IMR-90 (cell line): ENCODE results near the gene EBF3. TPM values are rescaled to one million over a fixed set of nuclear protein-coding genes. Genes with fewer than 3 reads are reported as not detected.

ENCODE experiments used
- ATAC-seq: fragments of 200-7000 bp; cut with Tn5 transposase; 2 replicates; pipeline ENCODE4 v1.9.1; 2020; ENCODE audit warnings: low read depth, mild to moderate bottlenecking, moderate library complexity
- BruUV-seq: library from RNA; stranded (reverse); fragments of 400-500 nt; replicated peaks from 2 replicates; lab custom pipeline; 2021; lab: Mats Ljungman, UMichigan
- CTCF ChIA-PET: fragments of 300-600 bp; formaldehyde crosslinking; extraction: SDS; loops from one replicate; lab custom pipeline; 2021; ENCODE audit warnings: antibody characterized with exemption; lab: Yijun Ruan, JAX
- POLR2A ChIA-PET: fragments of 300-600 bp; sonication (Branson Sonifier 250); formaldehyde crosslinking; loops from one replicate; lab custom pipeline; 2022; ENCODE audit warnings: antibody characterized with exemption; ENCODE audit not compliant: unreplicated experiment; lab: Charles Lee
- DNase-seq: peaks from one replicate; pipeline ENCODE4 v3.0.0; 2013
- H2AFZ ChIP-seq: replicated peaks from 2 replicates; pipeline ENCODE3; 2013; ENCODE audit warnings: low read length, mild to moderate bottlenecking; ENCODE audit not compliant: poor library complexity
- H2AK5ac ChIP-seq: 2 replicates; pipeline ENCODE4 v1.6.1; 2013; ENCODE audit warnings: low read depth, low read length, inconsistent platforms
- H2AK9ac ChIP-seq: replicated peaks from 2 replicates; pipeline ENCODE3; 2013; ENCODE audit warnings: mild to moderate bottlenecking, low read depth, low read length, moderate library complexity; ENCODE audit not compliant: poor library complexity
- H2BK120ac ChIP-seq: 2 replicates; pipeline ENCODE4 v1.6.1; 2013; ENCODE audit warnings: low read depth, low read length, inconsistent platforms
- H2BK15ac ChIP-seq: 3 replicates; pipeline ENCODE4 v1.6.1; 2013; ENCODE audit warnings: low read depth, low read length, inconsistent platforms
- H2BK20ac ChIP-seq: 2 replicates; pipeline ENCODE4 v1.6.1; 2013; ENCODE audit warnings: low read depth, mild to moderate bottlenecking, inconsistent platforms, low read length, moderate library complexity
- H2BK5ac ChIP-seq: 2 replicates; pipeline ENCODE4 v1.6.1; 2013; ENCODE audit warnings: mild to moderate bottlenecking, low read depth, low read length, inconsistent platforms; ENCODE audit not compliant: poor library complexity, severe bottlenecking
- H3K14ac ChIP-seq: replicated peaks from 2 replicates; pipeline ENCODE4 v1.6.1; 2013; ENCODE audit warnings: low read depth, low read length, inconsistent platforms
- H3K18ac ChIP-seq: 2 replicates; pipeline ENCODE4 v1.6.1; 2013; ENCODE audit warnings: low read depth, low read length, control low read depth
- H3K23ac ChIP-seq: 2 replicates; pipeline ENCODE4 v1.6.1; 2013; ENCODE audit warnings: low read depth, low read length, inconsistent platforms
- H3K27ac ChIP-seq: 2 replicates; pipeline ENCODE4 v1.5.1; 2013; ENCODE audit warnings: mild to moderate bottlenecking, control low read depth, low read length; ENCODE audit not compliant: insufficient read depth
- H3K27me3 ChIP-seq: 2 replicates; pipeline ENCODE4 v1.6.1; 2013; ENCODE audit warnings: low read length; ENCODE audit not compliant: control insufficient read depth, insufficient read depth
- H3K36me3 ChIP-seq: 2 replicates; pipeline ENCODE4 v1.6.1; 2013; ENCODE audit warnings: low read length, mixed read lengths; ENCODE audit not compliant: control insufficient read depth, insufficient read depth
- H3K4ac ChIP-seq: 2 replicates; pipeline ENCODE4 v1.6.1; 2013; ENCODE audit warnings: low read depth, low read length, inconsistent platforms
- H3K4me1 ChIP-seq: 2 replicates; pipeline ENCODE4 v1.6.1; 2013; ENCODE audit warnings: low read length, mixed read lengths; ENCODE audit not compliant: control insufficient read depth, insufficient read depth
- H3K4me2 ChIP-seq: 2 replicates; pipeline ENCODE4 v1.6.1; 2013; ENCODE audit warnings: low read depth, mild to moderate bottlenecking, control low read depth, low read length, moderate library complexity
- H3K4me3 ChIP-seq: 2 replicates; pipeline ENCODE4 v1.5.1; 2013; ENCODE audit warnings: low read depth, mild to moderate bottlenecking, control low read depth, low read length, moderate library complexity; ENCODE audit not compliant: insufficient read depth
- H3K56ac ChIP-seq: 2 replicates; pipeline ENCODE4 v1.6.1; 2013; ENCODE audit warnings: low read length, inconsistent platforms; ENCODE audit not compliant: insufficient read depth; ENCODE audit errors: extremely low read depth
- H3K79me1 ChIP-seq, 2 experiments: 2 replicates each; pipeline ENCODE4 v1.6.1; 2013; ENCODE audit warnings: low read length in 2 of 2, inconsistent platforms in 1 of 2, low read depth in 1 of 2
- H3K9ac ChIP-seq: 2 replicates; pipeline ENCODE4 v1.6.1; 2013; ENCODE audit warnings: low read depth, low read length, control low read depth
- H3K9me1 ChIP-seq: 2 replicates; pipeline ENCODE4 v1.6.1; 2013; ENCODE audit warnings: low read length, inconsistent platforms; ENCODE audit not compliant: insufficient read depth
- H3K9me3 ChIP-seq: 2 replicates; pipeline ENCODE4 v1.6.1; 2013; ENCODE audit warnings: low read length; ENCODE audit not compliant: control insufficient read depth, insufficient read depth
- H4K20me1 ChIP-seq: 2 replicates; pipeline ENCODE4 v1.6.1; 2013; ENCODE audit warnings: low read length, inconsistent platforms; ENCODE audit not compliant: insufficient read depth
- H4K5ac ChIP-seq: 2 replicates; pipeline ENCODE4 v1.6.1; 2013; ENCODE audit warnings: mild to moderate bottlenecking, low read depth, low read length, control low read depth
- H4K8ac ChIP-seq, 2 experiments: 2 replicates each; pipeline ENCODE4 v1.6.1; 2013; ENCODE audit warnings: low read depth in 2 of 2, low read length in 2 of 2, control low read depth in 1 of 2, inconsistent platforms in 1 of 2
- H4K91ac ChIP-seq: 2 replicates; pipeline ENCODE4 v1.6.1; 2013; ENCODE audit warnings: low read depth, low read length, inconsistent platforms; ENCODE audit not compliant: insufficient read depth
- WGBS, 2 experiments: methylation state at CpG; one replicate each; pipeline versions ENCODE4 v1.1.5 to v1.1.7; 2013; ENCODE audit warnings: missing lambda C conversion rate in 2 of 2; ENCODE audit not compliant: insufficient read length in 1 of 2; ENCODE audit errors: extremely low coverage in 2 of 2; 5-methylcytosine and 5-hydroxymethylcytosine counted together
- dilution Hi-C: fragments of 300-500 bp; cut with HindIII; formaldehyde crosslinking; loops from one replicate; pipeline ENCODE4 v1.14.3; 2018; ENCODE audit warnings: low sequenced_read_pairs; ENCODE audit not compliant: unreplicated experiment
- in situ Hi-C: fragments of 300-500 bp; cut with MboI; formaldehyde crosslinking; loops from 3 replicates; pipeline ENCODE4 v1.14.3; 2019; ENCODE audit warnings: low sequenced_read_pairs, inconsistent platforms, mixed read lengths
- intact Hi-C: fragments of 100-400 bp; cut with micrococcal nuclease; formaldehyde crosslinking; loops from 2 replicates; pipeline ENCODE4 v1.10.0; 2022
- polyA plus RNA-seq, 3 experiments: library from polyadenylated mRNA; depleted of rRNA; stranded (reverse); fragments of >200 nt; gene quantifications; 2 replicates each; pipeline ENCODE4 v1.2.3, GENCODE V29; 2012; ENCODE audit warnings: low replicate concordance in 1 of 3
- total RNA-seq: library from RNA; depleted of rRNA; stranded (reverse); fragments of >200 nt; gene quantifications from 2 replicates; pipeline ENCODE4 v1.2.3, GENCODE V29; 2012
- TF ChIP-seq, protein P1 (sequence below): fragments of 150-350 bp; IDR thresholded peaks from 2 replicates; pipeline ENCODE4 v1.6.1; 2017; ENCODE audit warnings: mild to moderate bottlenecking, antibody characterized with exemption, low read length, low read depth

The EBF3 gene
- total and polyA plus RNA-seq, 2 of the 4 experiments (the other 2 are of a cell fraction) = 0.36 to 0.70 TPM

DNA sequence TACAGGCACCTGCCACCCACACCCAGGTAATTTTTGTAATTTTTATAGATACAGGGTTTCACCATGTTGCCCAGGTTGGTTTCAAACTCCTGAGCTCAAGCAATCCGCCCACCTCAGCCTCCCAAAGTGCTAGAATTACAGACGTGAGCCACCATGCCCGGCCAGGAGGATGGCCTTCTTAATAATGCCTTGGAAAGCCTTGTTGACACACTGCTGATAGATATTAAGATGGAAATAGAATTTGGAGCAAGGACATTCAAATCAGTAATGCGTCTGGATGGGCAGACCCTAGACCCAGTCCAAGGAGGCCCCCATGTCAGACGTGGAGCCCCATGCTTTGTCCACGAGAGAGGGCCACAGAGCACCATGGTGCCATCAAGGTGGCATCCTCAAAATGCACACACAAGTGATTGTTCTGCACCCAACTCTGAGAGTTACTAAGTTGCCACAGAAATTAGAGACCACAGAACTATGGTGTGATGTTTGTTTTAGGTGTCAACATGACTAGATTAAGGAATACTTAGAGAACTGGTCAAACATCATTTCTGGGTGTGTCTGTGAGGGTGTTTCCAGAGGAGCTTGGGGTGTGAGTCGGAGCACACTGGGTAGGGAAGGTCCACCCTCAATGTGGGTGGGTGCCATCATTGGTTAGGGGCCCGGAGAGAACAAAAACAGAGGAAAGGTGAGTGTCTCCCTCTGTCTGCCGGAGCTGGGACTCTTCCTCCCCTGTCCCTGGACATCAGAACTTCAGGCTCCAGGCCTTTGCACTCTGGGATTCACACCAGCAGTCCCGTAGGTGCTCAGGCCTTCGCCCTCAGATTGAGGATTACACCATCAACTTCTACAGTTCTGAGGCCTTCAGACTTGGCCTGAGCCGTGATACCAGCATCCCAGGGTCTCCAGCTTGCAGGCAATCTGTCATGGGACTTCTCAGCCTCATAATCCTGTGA lies 34.5 kb downstream of the EBF3 start:
- dilution Hi-C loops = no loop called here
- TF ChIP-seq, protein P1, sequence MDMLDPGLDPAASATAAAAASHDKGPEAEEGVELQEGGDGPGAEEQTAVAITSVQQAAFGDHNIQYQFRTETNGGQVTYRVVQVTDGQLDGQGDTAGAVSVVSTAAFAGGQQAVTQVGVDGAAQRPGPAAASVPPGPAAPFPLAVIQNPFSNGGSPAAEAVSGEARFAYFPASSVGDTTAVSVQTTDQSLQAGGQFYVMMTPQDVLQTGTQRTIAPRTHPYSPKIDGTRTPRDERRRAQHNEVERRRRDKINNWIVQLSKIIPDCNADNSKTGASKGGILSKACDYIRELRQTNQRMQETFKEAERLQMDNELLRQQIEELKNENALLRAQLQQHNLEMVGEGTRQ = no peak
- Histone ChIP-seq H2BK120ac (no peak overlapping the region), H3K4me1 (no peaks in the 10 kb centered on the region), H3K9me3 (no peaks in the 10 kb centered on the region), H3K4me2 (no peak overlapping the region), H3K14ac (no peak overlapping the region), H2BK5ac (no peak overlapping the region), H4K20me1 (no peaks in the 10 kb centered on the region; the same call in 1 of the 2 replicates), H3K4me3 (no peak overlapping the region), H2AK9ac (no peak overlapping the region), H2BK15ac (no peak overlapping the region), H3K23ac (no peak overlapping the region), H4K8ac (no peak overlapping the region), H4K91ac (no peak overlapping the region), H3K79me1 (no peaks in the 10 kb centered on the region), H4K5ac (no peak overlapping the region), H3K9ac (no peak overlapping the region), H3K27ac (no peak overlapping the region), H3K56ac (no peak overlapping the region), H2AFZ (no peak overlapping the region), H3K27me3 (no peaks in the 10 kb centered on the region), H3K4ac (no peak overlapping the region), H2BK20ac (no peak overlapping the region), H3K9me1 (no peaks in the 10 kb centered on the region), H3K36me3 (no peaks in the 10 kb centered on the region), H2AK5ac (no peak overlapping the region), H3K18ac (no peak overlapping the region)
- no peak for DNase-seq
- intact Hi-C loops = no loop called here
- 30% methylated on average over 4 of the region's 12 CpGs; no CpG with 5 or more reads in 1 of the 2 experiments for WGBS, 2 experiments
- POLR2A ChIA-PET = no interaction called here
- CTCF ChIA-PET = no interaction called here
- no TSS peak for BruUV-seq
- ATAC-seq = no peak
- in situ Hi-C loops = no loop called here
